H9 (cell line): Measurements from ENCODE around the gene TCF4. TPM values are rescaled to one million over a fixed set of nuclear protein-coding genes. Genes with fewer than 3 reads are reported as not detected.

ENCODE experiments used
- DNase-seq: peaks from one replicate; pipeline ENCODE4 v3.0.0-alpha.2; 2017
- H2AFZ ChIP-seq: one replicate; pipeline ENCODE4 v1.6.1; 2013; ENCODE audit warnings: mild to moderate bottlenecking, low read length, control low read depth, moderate library complexity
- H2AK5ac ChIP-seq: 2 replicates; pipeline ENCODE4 v1.6.1; 2013; ENCODE audit warnings: low read length, control low read depth, mixed read lengths; ENCODE audit not compliant: insufficient read length
- H2BK120ac ChIP-seq: one replicate; pipeline ENCODE4 v1.6.1; 2013; ENCODE audit warnings: low read depth, mild to moderate bottlenecking, low read length, control low read depth, inconsistent platforms; ENCODE audit not compliant: poor library complexity, severe bottlenecking
- H2BK12ac ChIP-seq: 2 replicates; pipeline ENCODE4 v1.6.1; 2013; ENCODE audit warnings: low read length, control low read depth, mixed read lengths, low read depth; ENCODE audit not compliant: insufficient read length
- H2BK15ac ChIP-seq: 2 replicates; pipeline ENCODE4 v1.6.1; 2013; ENCODE audit warnings: low read depth, low read length, control low read depth
- H2BK20ac ChIP-seq: one replicate; pipeline ENCODE4 v1.6.1; 2013; ENCODE audit warnings: low read depth, mild to moderate bottlenecking, low read length, control low read depth, inconsistent platforms; ENCODE audit not compliant: poor library complexity, severe bottlenecking
- H2BK5ac ChIP-seq: 2 replicates; pipeline ENCODE4 v1.6.1; 2013; ENCODE audit warnings: low read length, control low read depth, mixed read lengths; ENCODE audit not compliant: insufficient read length
- H3K14ac ChIP-seq: 2 replicates; pipeline ENCODE4 v1.6.1; 2013; ENCODE audit warnings: low read length, control low read depth; ENCODE audit not compliant: insufficient read depth
- H3K18ac ChIP-seq: 2 replicates; pipeline ENCODE4 v1.6.1; 2013; ENCODE audit warnings: low read depth, mild to moderate bottlenecking, mixed read lengths, low read length, control low read depth; ENCODE audit not compliant: insufficient read length
- H3K23ac ChIP-seq: 2 replicates; pipeline ENCODE4 v1.6.1; 2013; ENCODE audit warnings: low read length, control low read depth, mixed read lengths, low read depth; ENCODE audit not compliant: insufficient read length
- H3K23me2 ChIP-seq: 2 replicates; pipeline ENCODE4 v1.6.1; 2013; ENCODE audit warnings: low read depth, mild to moderate bottlenecking, mixed read lengths, low read length, control low read depth; ENCODE audit not compliant: insufficient read length, poor library complexity, severe bottlenecking
- H3K27ac ChIP-seq: 2 replicates; pipeline ENCODE4 v1.5.1; 2013; ENCODE audit warnings: low read length, control low read depth, mixed read lengths, low read depth; ENCODE audit not compliant: insufficient read length
- H3K27me3 ChIP-seq: 2 replicates; pipeline ENCODE4 v1.6.1; 2013; ENCODE audit warnings: low read length, control low read depth, inconsistent platforms; ENCODE audit not compliant: insufficient read depth
- H3K4ac ChIP-seq: 2 replicates; pipeline ENCODE4 v1.6.1; 2013; ENCODE audit warnings: low read depth, mild to moderate bottlenecking, control low read depth, inconsistent platforms, low read length, moderate library complexity
- H3K4me1 ChIP-seq: 2 replicates; pipeline ENCODE4 v1.6.1; 2013; ENCODE audit warnings: low read length, control low read depth, inconsistent platforms; ENCODE audit not compliant: insufficient read depth
- H3K4me2 ChIP-seq: 2 replicates; pipeline ENCODE4 v1.6.1; 2013; ENCODE audit warnings: low read length, control low read depth, mixed read lengths; ENCODE audit not compliant: insufficient read length, insufficient read depth
- H3K56ac ChIP-seq: 2 replicates; pipeline ENCODE4 v1.6.1; 2013; ENCODE audit warnings: low read depth, mild to moderate bottlenecking, mixed read lengths, low read length, control low read depth; ENCODE audit not compliant: insufficient read length
- H3K79me1 ChIP-seq: 2 replicates; pipeline ENCODE4 v1.6.1; 2013; ENCODE audit warnings: low read depth, mild to moderate bottlenecking, moderate library complexity, low read length, control low read depth, inconsistent platforms; ENCODE audit not compliant: insufficient read depth, poor library complexity, severe bottlenecking
- H3K79me2 ChIP-seq: 2 replicates; pipeline ENCODE4 v1.6.1; 2013; ENCODE audit warnings: low read length, control low read depth, inconsistent platforms; ENCODE audit not compliant: insufficient read depth
- H3K9ac ChIP-seq: 2 replicates; pipeline ENCODE4 v1.6.1; 2013; ENCODE audit warnings: low read length, control low read depth, mixed read lengths; ENCODE audit not compliant: insufficient read length; ENCODE audit errors: extremely low read depth
- H3K9me3 ChIP-seq: one replicate; pipeline ENCODE4 v1.6.1; 2013; ENCODE audit warnings: low read depth, low read length, inconsistent platforms; ENCODE audit not compliant: control insufficient read depth
- H3T11ph ChIP-seq: one replicate; pipeline ENCODE4 v1.6.1; 2013; ENCODE audit warnings: mild to moderate bottlenecking, low read length, control low read depth, inconsistent platforms
- H4K20me1 ChIP-seq: one replicate; pipeline ENCODE4 v1.6.1; 2013; ENCODE audit not compliant: control insufficient read depth, insufficient read length, insufficient read depth
- H4K5ac ChIP-seq: 2 replicates; pipeline ENCODE4 v1.6.1; 2013; ENCODE audit warnings: low read depth, mild to moderate bottlenecking, mixed read lengths, low read length, control low read depth; ENCODE audit not compliant: insufficient read length
- H4K8ac ChIP-seq: replicated peaks from 2 replicates; pipeline ENCODE4 v1.6.1; 2013; ENCODE audit warnings: low read length, control low read depth, mixed read lengths, low read depth; ENCODE audit not compliant: insufficient read length
- H4K91ac ChIP-seq: 2 replicates; pipeline ENCODE4 v1.6.1; 2013; ENCODE audit warnings: low read depth, mild to moderate bottlenecking, moderate library complexity, mixed read lengths, low read length, control low read depth; ENCODE audit not compliant: insufficient read length
- H3K27ac Mint-ChIP-seq, 3 experiments: 2 replicates in 2 of 3; 3 replicates in 1 of 3; pipeline ENCODE4 v1.8.0; 2020 to 2021; ENCODE audit warnings: mixed read lengths in 3 of 3, mild to moderate bottlenecking in 1 of 3, moderate library complexity in 1 of 3
- H3K27me3 Mint-ChIP-seq: 2 replicates; pipeline ENCODE4 v1.8.0; 2021; ENCODE audit warnings: low read depth, mild to moderate bottlenecking, moderate library complexity, mixed read lengths
- H3K36me3 Mint-ChIP-seq, 3 experiments: 2 replicates in 2 of 3; 3 replicates in 1 of 3; pipeline ENCODE4 v1.8.0; 2020 to 2021; ENCODE audit warnings: low read depth in 3 of 3, mixed read lengths in 3 of 3; ENCODE audit not compliant: insufficient read depth in 1 of 3
- H3K4me1 Mint-ChIP-seq, 2 experiments: 2 replicates each; pipeline ENCODE4 v1.8.0; 2020; ENCODE audit warnings: mixed read lengths in 2 of 2
- H3K4me3 Mint-ChIP-seq, 2 experiments: 2 replicates in 1 of 2; 3 replicates in 1 of 2; pipeline ENCODE4 v1.8.0; 2020 to 2021; ENCODE audit warnings: mild to moderate bottlenecking in 2 of 2, mixed read lengths in 2 of 2, moderate library complexity in 1 of 2
- H3K9me3 Mint-ChIP-seq, 2 experiments: 2 replicates in 1 of 2; 3 replicates in 1 of 2; pipeline ENCODE4 v1.8.0; 2020; ENCODE audit warnings: mild to moderate bottlenecking in 2 of 2, mixed read lengths in 2 of 2, moderate library complexity in 1 of 2
- CTCF ChIP-seq: fragments of 200-600 bp; sonication (generic); conservative IDR thresholded peaks from 3 replicates; pipeline ENCODE4 v1.8.0; 2021; ENCODE audit warnings: antibody characterized with exemption, mild to moderate bottlenecking
- WGBS: extraction: QIAGEN DNeasy Blood & Tissue Kit; methylation state at CpG from one replicate; pipeline ENCODE4 v1.1.7; 2013; ENCODE audit warnings: missing lambda C conversion rate, low lambda C conversion rate, mixed read lengths; ENCODE audit not compliant: insufficient read length; ENCODE audit errors: extremely low coverage; 5-methylcytosine and 5-hydroxymethylcytosine counted together
- total RNA-seq: library from RNA; stranded (reverse); gene quantifications from 2 replicates; pipeline ENCODE4 v1.2.1, GENCODE V29; 2021

TCF4 gene
- total RNA-seq, 1 experiment from 2014 or later: 99.4 TPM

GRCh38 chr18:55214969-55215368 is 373.0 kb downstream of the TCF4 start:
- no peak overlapping the region for H2AFZ ChIP-seq
- no peaks in the 10 kb centered on the region for H3K79me1 ChIP-seq
- H3K23ac ChIP-seq: no peak overlapping the region
- H4K5ac ChIP-seq: no peak overlapping the region
- TF ChIP-seq CTCF: no peak
- H4K8ac ChIP-seq: no peak overlapping the region
- no peak overlapping the region for H2BK15ac ChIP-seq
- H3K9me3 ChIP-seq: no peaks in the 10 kb centered on the region
- no CpG with 5 or more reads among the region's 5 CpGs for WGBS
- no peak overlapping the region for H3K14ac ChIP-seq
- no peak overlapping the region for H3K27ac ChIP-seq
- H2BK120ac ChIP-seq: no peak overlapping the region
- no peaks in the 10 kb centered on the region; a peak in 1 of 5 replicates for H3K9me3 Mint-ChIP-seq
- H3K4me1 Mint-ChIP-seq: peaks cover 24 to 26% of the 10 kb centered on the region in 2 experiments
- no peaks in the 10 kb centered on the region for H3K79me2 ChIP-seq
- no peak overlapping the region for H2BK20ac ChIP-seq
- H3K27me3 ChIP-seq: no peaks in the 10 kb centered on the region
- H3K4ac ChIP-seq: no peak overlapping the region
- DNase-seq: no peak
- H3K27ac Mint-ChIP-seq: peak overlapping the region in 1 of 3 experiments; percentile 54; a peak in 2 of 7 replicates
- no peak overlapping the region for H3K9ac ChIP-seq
- H3K4me3 Mint-ChIP-seq: no peak overlapping the region
- H2AK5ac ChIP-seq: no peak overlapping the region
- no peak overlapping the region for H4K91ac ChIP-seq
- H3K56ac ChIP-seq: no peak overlapping the region
- H2BK12ac ChIP-seq: no peak overlapping the region
- H3K4me2 ChIP-seq: no peak overlapping the region
- peaks cover 9% of the 10 kb centered on the region for H3K4me1 ChIP-seq
- peaks cover 0 to 3% (median 0%) of the 10 kb centered on the region in 3 experiments; a peak in 1 of 7 replicates for H3K36me3 Mint-ChIP-seq
- no peaks in the 10 kb centered on the region for H3K23me2 ChIP-seq
- H2BK5ac ChIP-seq: no peak overlapping the region
- no peak overlapping the region for H3T11ph ChIP-seq
- H3K27me3 Mint-ChIP-seq: peaks cover 2% of the 10 kb centered on the region; the same call in 1 of the 2 replicates
- H3K18ac ChIP-seq: no peak overlapping the region
- H4K20me1 ChIP-seq: no peaks in the 10 kb centered on the region
